Measurements from ENCODE around the gene MYCN. TPM values are rescaled to one million over a fixed set of nuclear protein-coding genes. Genes with fewer than 3 reads are reported as not detected.

MYCN gene
- total and polyA plus RNA-seq, 9 donors, result 1.2 to 7.0 (median 2.7) TPM

GRCh38 chr2:15906778-15907177, 33.6 kb upstream of the MYCN start:
- no peaks in the 10 kb centered on the region for H3K9me3 ChIP-seq
- no peak overlapping the region for H3K4me3 ChIP-seq
- 95 to 98% (median 95%) methylated on average over 5 of the region's 5 CpGs for WGBS, 3 donors
- H3K36me3 ChIP-seq, result no peaks in the 10 kb centered on the region
- intact Hi-C loops (cut with DNase I), result no loop called here
- no peaks in the 10 kb centered on the region for H3K27me3 ChIP-seq
- H3K27ac ChIP-seq, result no peak overlapping the region
- TF ChIP-seq CTCF (IDR thresholded peaks at IDR 0.05) (no peak), EP300 (IDR thresholded peaks at IDR 0.05) (no peak), POLR2A (IDR thresholded peaks at IDR 0.05) (no peak)
- DNase-seq, result no peak
- H3K4me1 ChIP-seq (ENCODE audit: insufficient read depth), result no peaks in the 10 kb centered on the region

DNA sequence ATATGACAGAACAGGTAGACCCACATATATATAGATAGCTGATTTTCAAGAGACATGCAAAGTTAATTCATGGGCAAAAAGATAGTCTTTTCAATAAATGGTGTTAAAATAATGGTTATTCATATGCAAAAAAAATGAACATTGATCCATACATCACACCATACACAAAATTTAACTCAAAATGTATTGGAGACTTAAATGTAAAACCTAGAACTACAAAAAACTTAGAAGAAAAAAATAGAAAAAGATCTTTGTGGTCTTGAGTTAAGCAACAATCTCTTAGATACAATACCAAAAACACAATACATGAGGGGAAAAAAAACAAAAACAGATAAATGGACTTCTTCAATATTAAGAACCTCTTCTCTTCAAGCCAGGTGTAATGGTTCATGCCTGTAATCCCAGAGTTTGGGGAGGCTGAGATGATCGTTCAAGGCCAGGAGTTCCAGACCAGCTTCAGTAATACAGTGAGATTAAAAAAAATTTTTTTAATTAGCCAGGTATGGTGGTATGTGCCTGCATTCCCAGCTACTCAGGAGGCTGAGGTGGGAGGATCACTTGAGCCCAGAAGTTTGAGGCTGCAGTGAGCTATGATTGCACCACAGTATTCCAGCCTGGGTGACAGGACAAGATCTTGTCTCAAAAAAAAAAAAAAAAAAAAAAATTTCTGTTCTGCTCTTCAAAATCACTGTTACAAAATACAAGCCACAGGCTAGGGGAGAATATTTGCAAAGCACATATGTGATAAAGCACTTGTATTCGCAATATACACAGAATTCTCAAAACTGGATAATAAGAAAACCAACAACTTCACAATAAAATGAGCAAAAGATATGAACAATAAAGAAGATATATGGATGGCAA, 32.7 kb upstream of the MYCN start:
- Histone ChIP-seq H3K9me3 (no peaks in the 10 kb centered on the region), H3K27me3 (no peaks in the 10 kb centered on the region), H3K4me3 (no peak overlapping the region), H3K27ac (no peak overlapping the region), H3K4me1 (ENCODE audit: insufficient read depth) (peaks cover under 1% of the 10 kb centered on the region), H3K36me3 (no peaks in the 10 kb centered on the region)
- intact Hi-C loops (cut with DNase I), result no loop called here
- 73 to 81% (median 77%) methylated on average over 2 of the region's 2 CpGs for WGBS, 3 donors
- TF ChIP-seq CTCF (IDR thresholded peaks at IDR 0.05) (no peak), EP300 (IDR thresholded peaks at IDR 0.05) (no peak)
- DNase-seq, result no peak

GRCh38 chr2:15908371-15908770, 32.0 kb upstream of the MYCN start:
- H3K36me3 ChIP-seq, result no peaks in the 10 kb centered on the region
- intact Hi-C loops (cut with DNase I), result no loop called here
- H3K9me3 ChIP-seq, result no peaks in the 10 kb centered on the region
- no peak for DNase-seq
- no peak overlapping the region for H3K4me3 ChIP-seq
- H3K4me1 ChIP-seq (ENCODE audit: insufficient read depth), result peaks cover 1% of the 10 kb centered on the region
- no peak for TF ChIP-seq EP300 (IDR thresholded peaks at IDR 0.05)
- no peak for TF ChIP-seq CTCF (IDR thresholded peaks at IDR 0.05)
- TF ChIP-seq POLR2A (IDR thresholded peaks at IDR 0.05), result no peak
- no peaks in the 10 kb centered on the region for H3K27me3 ChIP-seq
- no peak overlapping the region for H3K27ac ChIP-seq
- WGBS, 3 donors, result 84 to 88% (median 86%) methylated on average over 4 of the region's 4 CpGs

GRCh38 chr2:15909157-15909556, 31.2 kb upstream of the MYCN start:
- DNase-seq, result no peak
- peaks cover 1% of the 10 kb centered on the region for H3K4me1 ChIP-seq (ENCODE audit: insufficient read depth)
- H3K9me3 ChIP-seq, result no peaks in the 10 kb centered on the region
- TF ChIP-seq EP300 (IDR thresholded peaks at IDR 0.05) (no peak), CTCF (IDR thresholded peaks at IDR 0.05) (no peak), POLR2A (IDR thresholded peaks at IDR 0.05) (no peak)
- no peaks in the 10 kb centered on the region for H3K36me3 ChIP-seq
- intact Hi-C loops (cut with DNase I), result no loop called here
- H3K27me3 ChIP-seq, result no peaks in the 10 kb centered on the region
- WGBS, 3 donors, result 87 to 90% (median 90%) methylated on average over 4 of the region's 4 CpGs
- no peak overlapping the region for H3K27ac ChIP-seq
- H3K4me3 ChIP-seq, result no peak overlapping the region

Measured in ovary (tissue), 9 donors.